Measurements from ENCODE around the gene PPP1R15A.

DNA sequence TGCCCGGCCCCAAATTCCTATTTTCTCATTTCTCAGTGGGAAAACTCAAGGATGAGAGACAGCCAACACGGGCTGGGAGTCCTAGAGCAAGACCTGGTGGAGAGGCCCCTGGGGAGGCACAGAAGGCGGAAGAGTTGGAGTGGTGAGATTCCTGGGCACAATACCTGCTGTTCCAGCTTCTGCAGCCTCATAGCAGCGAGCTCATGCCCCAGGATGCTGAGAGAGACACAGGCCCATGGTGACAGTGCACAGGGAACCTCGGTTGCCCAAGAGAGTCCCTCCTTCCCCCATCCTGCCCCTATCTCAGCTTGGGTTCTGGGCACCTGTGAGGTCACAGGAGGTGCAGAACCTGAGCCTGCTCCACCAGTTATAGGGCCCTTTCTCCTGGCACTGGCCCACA, 25.0 kb downstream of the PPP1R15A start:
- TF ChIP-seq ZFP3 (CRISPR knock-in tag; IDR thresholded peaks at IDR 0.05), result no peak
- no peak for TF ChIP-seq OSR1 (CRISPR knock-in tag; IDR thresholded peaks at IDR 0.05)
- TF ChIP-seq PPARA (CRISPR knock-in tag; IDR thresholded peaks at IDR 0.05; ENCODE audit: borderline replicate concordance), result no peak
- no peak for TF ChIP-seq ZNF565 (CRISPR knock-in tag; conservative IDR thresholded peaks at IDR 0.05; ENCODE audit: low read depth)
- no peak for TF ChIP-seq ZNF70 (CRISPR knock-in tag; IDR thresholded peaks at IDR 0.05)
- TF ChIP-seq ARNTL (CRISPR knock-in tag; IDR thresholded peaks at IDR 0.05; ENCODE audit: borderline replicate concordance, low read depth), result no peak
- no peak for TF ChIP-seq ZNF8 (CRISPR knock-in tag; IDR thresholded peaks at IDR 0.05)
- no peak for TF ChIP-seq ZFP30 (CRISPR knock-in tag; IDR thresholded peaks at IDR 0.05)
- TF ChIP-seq, protein P1, sequence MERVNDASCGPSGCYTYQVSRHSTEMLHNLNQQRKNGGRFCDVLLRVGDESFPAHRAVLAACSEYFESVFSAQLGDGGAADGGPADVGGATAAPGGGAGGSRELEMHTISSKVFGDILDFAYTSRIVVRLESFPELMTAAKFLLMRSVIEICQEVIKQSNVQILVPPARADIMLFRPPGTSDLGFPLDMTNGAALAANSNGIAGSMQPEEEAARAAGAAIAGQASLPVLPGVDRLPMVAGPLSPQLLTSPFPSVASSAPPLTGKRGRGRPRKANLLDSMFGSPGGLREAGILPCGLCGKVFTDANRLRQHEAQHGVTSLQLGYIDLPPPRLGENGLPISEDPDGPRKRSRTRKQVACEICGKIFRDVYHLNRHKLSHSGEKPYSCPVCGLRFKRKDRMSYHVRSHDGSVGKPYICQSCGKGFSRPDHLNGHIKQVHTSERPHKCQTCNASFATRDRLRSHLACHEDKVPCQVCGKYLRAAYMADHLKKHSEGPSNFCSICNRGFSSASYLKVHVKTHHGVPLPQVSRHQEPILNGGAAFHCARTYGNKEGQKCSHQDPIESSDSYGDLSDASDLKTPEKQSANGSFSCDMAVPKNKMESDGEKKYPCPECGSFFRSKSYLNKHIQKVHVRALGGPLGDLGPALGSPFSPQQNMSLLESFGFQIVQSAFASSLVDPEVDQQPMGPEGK (CRISPR knock-in tag; IDR thresholded peaks at IDR 0.05; ENCODE audit: borderline replicate concordance), result no peak
- TF ChIP-seq, protein P2, sequence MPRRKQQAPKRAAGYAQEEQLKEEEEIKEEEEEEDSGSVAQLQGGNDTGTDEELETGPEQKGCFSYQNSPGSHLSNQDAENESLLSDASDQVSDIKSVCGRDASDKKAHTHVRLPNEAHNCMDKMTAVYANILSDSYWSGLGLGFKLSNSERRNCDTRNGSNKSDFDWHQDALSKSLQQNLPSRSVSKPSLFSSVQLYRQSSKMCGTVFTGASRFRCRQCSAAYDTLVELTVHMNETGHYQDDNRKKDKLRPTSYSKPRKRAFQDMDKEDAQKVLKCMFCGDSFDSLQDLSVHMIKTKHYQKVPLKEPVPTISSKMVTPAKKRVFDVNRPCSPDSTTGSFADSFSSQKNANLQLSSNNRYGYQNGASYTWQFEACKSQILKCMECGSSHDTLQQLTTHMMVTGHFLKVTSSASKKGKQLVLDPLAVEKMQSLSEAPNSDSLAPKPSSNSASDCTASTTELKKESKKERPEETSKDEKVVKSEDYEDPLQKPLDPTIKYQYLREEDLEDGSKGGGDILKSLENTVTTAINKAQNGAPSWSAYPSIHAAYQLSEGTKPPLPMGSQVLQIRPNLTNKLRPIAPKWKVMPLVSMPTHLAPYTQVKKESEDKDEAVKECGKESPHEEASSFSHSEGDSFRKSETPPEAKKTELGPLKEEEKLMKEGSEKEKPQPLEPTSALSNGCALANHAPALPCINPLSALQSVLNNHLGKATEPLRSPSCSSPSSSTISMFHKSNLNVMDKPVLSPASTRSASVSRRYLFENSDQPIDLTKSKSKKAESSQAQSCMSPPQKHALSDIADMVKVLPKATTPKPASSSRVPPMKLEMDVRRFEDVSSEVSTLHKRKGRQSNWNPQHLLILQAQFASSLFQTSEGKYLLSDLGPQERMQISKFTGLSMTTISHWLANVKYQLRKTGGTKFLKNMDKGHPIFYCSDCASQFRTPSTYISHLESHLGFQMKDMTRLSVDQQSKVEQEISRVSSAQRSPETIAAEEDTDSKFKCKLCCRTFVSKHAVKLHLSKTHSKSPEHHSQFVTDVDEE (CRISPR knock-in tag; IDR thresholded peaks at IDR 0.05), result no peak

Data from SK-N-SH treated with all-trans-retinoic acid at 6 μM for 48 hours (cell line).